Stimulated activated CD4-positive, alpha-beta T cell treated with anti-CD3 and anti-CD28 coated beads, Interleukin-4, amount 100 ng/mL, for 48 hours (primary cell): Measurements from ENCODE around the gene ZNF213.

ENCODE experiments used
- DNase-seq, 2 donors: peaks; one replicate each; pipeline ENCODE4 v3.0.0-alpha.2; 2020; ENCODE audit warnings: low read depth in 2 of 2

ZNF213 gene

GRCh38 chr16:3134338-3135125 lies at the start of gene ZNF213:
ZNF213 (plus strand) TSS chr16:3135029; CDS start chr16:3137281, 2,252 bp downstream.
- DNase-seq, result peak; percentile 80 to 90

- DNase-seq, result no peak
These were observed 48.8 kb upstream of the ZNF213 start for GRCh38 chr16:3085868-3086595.

GRCh38 chr16:3086596-3087242 lies 48.1 kb upstream of the ZNF213 start:
- DNase-seq, result no peak

GRCh38 chr16:3087243-3088235 lies 47.3 kb upstream of the ZNF213 start:
- no peak for DNase-seq

GRCh38 chr16:3088450-3088849 lies 46.4 kb upstream of the ZNF213 start:
- DNase-seq, result no peak

GRCh38 chr16:3088925-3089716 lies 45.7 kb upstream of the ZNF213 start:
- DNase-seq, result no peak

GRCh38 chr16:3089717-3090592 lies 44.9 kb upstream of the ZNF213 start:
- no peak for DNase-seq

GRCh38 chr16:3091551-3091950 lies 43.3 kb upstream of the ZNF213 start:
- no peak for DNase-seq

GRCh38 chr16:3092501-3092941 lies 42.3 kb upstream of the ZNF213 start:
- no peak for DNase-seq

GRCh38 chr16:3094289-3095027 lies 40.4 kb upstream of the ZNF213 start:
- DNase-seq, result no peak

GRCh38 chr16:3095869-3096268 lies 39.0 kb upstream of the ZNF213 start:
- peak in 1 of 2 donors; percentile 61 for DNase-seq

- DNase-seq, result no peak
These were observed 38.5 kb upstream of the ZNF213 start for GRCh38 chr16:3096362-3096761.

GRCh38 chr16:3097266-3097665 lies 37.6 kb upstream of the ZNF213 start:
- no peak for DNase-seq

- DNase-seq, result no peak
These were observed 36.1 kb upstream of the ZNF213 start, which contains the start of gene ZSCAN10 for GRCh38 chr16:3098459-3099394. ZSCAN10 (minus strand) TSS chr16:3099294; CDS start chr16:3092937, 6,357 bp downstream.

GRCh38 chr16:3099395-3099731 lies 35.5 kb upstream of the ZNF213 start:
- no peak for DNase-seq

GRCh38 chr16:3099732-3100499 lies 34.9 kb upstream of the ZNF213 start:
- DNase-seq, result peak; percentile 96 to 97
